Right cardiac atrium (tissue), 5 donors: Measurements from ENCODE around the gene DENND1C. TPM values are rescaled to one million over a fixed set of nuclear protein-coding genes. Genes with fewer than 3 reads are reported as not detected.

Experiments
- ATAC-seq, 2 donors: fragments of 200-7000 bp; cut with Tn5 transposase; one replicate each; pipeline versions ENCODE4 v1.8.0 to v1.9.1; 2020; ENCODE audit warnings: moderate library complexity in 2 of 2, mild to moderate bottlenecking in 1 of 2
- DNase-seq, 3 donors: peaks; one replicate each; pipeline ENCODE4 v3.0.0-alpha.2; 2020
- H3K27ac ChIP-seq: one replicate; pipeline ENCODE4 v1.5.1; 2013; ENCODE audit warnings: mild to moderate bottlenecking, low read length, control low read depth, moderate library complexity
- H3K27me3 ChIP-seq: one replicate; pipeline ENCODE4 v1.6.1; 2013; ENCODE audit not compliant: control insufficient read depth, insufficient read depth
- H3K4me1 ChIP-seq: one replicate; pipeline ENCODE4 v1.6.1; 2013; ENCODE audit warnings: low read length; ENCODE audit not compliant: control insufficient read depth, insufficient read depth
- H3K4me3 ChIP-seq: one replicate; pipeline ENCODE4 v1.5.1; 2013; ENCODE audit warnings: low read length, control low read depth
- H3K9me3 ChIP-seq: one replicate; pipeline ENCODE4 v1.6.1; 2013; ENCODE audit warnings: low read length; ENCODE audit not compliant: control insufficient read depth
- WGBS: extraction: QIAGEN DNeasy Blood & Tissue Kit; methylation state at CpG from one replicate; pipeline ENCODE4 v1.1.7; 2013; 5-methylcytosine and 5-hydroxymethylcytosine counted together
- intact Hi-C, 4 donors: fragments of 100-400 bp; cut with DNase I; formaldehyde crosslinking; loops; one replicate each; pipeline versions ENCODE4 v1.11.0 to v1.14.0; 2022 to 2023
- polyA plus RNA-seq: library from polyadenylated mRNA; stranded (reverse); fragments of 200-250 nt; gene quantifications from one replicate; pipeline ENCODE4 v1.2.3, GENCODE V29; 2013
- total RNA-seq, 4 donors: library from RNA; stranded (reverse); fragmentation: NEBNext Ultra II Directional; extraction: Animal tissue kit (Norgen Biotek cat#: 25700); gene quantifications; one replicate each; pipeline ENCODE4 v1.2.1, GENCODE V29; 2021
- donor health status: healthy with polysubstance abuse.
- donor health status: DM: no; HTN: yes; CAD: no.
- donor health status: DM: no; HTN: no; CAD: no.
- donor health status: DM: no; HTN: yes; CAD: no; lungs with severe emphysema.
- donor health status: DM: yes; HTN: yes; CAD: no.

DENND1C gene
- total and polyA plus RNA-seq, 5 donors, result 0.54 to 1.9 (median 0.91) TPM

- no peak for DNase-seq
- intact Hi-C loops, result no loop called here
- Histone ChIP-seq H3K9me3 (no peaks in the 10 kb centered on the region), H3K4me1 (no peaks in the 10 kb centered on the region), H3K27me3 (no peaks in the 10 kb centered on the region), H3K4me3 (no peak overlapping the region), H3K27ac (no peak overlapping the region)
- WGBS, result 12% methylated on average over 52 of the region's 52 CpGs
- ATAC-seq, result no peak
Observed at GRCh38 chr19:6475321-6476108, 6.1 kb downstream of the DENND1C start.

- WGBS, result 68% methylated on average over 9 of the region's 9 CpGs
- no peaks in the 10 kb centered on the region for H3K9me3 ChIP-seq
- no peak overlapping the region for H3K27ac ChIP-seq
- no peaks in the 10 kb centered on the region for H3K27me3 ChIP-seq
- no peak for DNase-seq
- no peak overlapping the region for H3K4me3 ChIP-seq
- intact Hi-C loops, result no loop called here
- H3K4me1 ChIP-seq, result no peaks in the 10 kb centered on the region
- no peak for ATAC-seq
Observed at GRCh38 chr19:6473647-6474046, 7.9 kb downstream of the DENND1C start.

- no peak overlapping the region for H3K4me3 ChIP-seq
- H3K27me3 ChIP-seq, result no peaks in the 10 kb centered on the region
- H3K27ac ChIP-seq, result no peak overlapping the region
- no peak for DNase-seq
- WGBS, result 71% methylated on average over 4 of the region's 4 CpGs
- no peaks in the 10 kb centered on the region for H3K4me1 ChIP-seq
- no peaks in the 10 kb centered on the region for H3K9me3 ChIP-seq
- intact Hi-C loops, result no loop called here
- ATAC-seq, result no peak
Observed at GRCh38 chr19:6472713-6473112, 8.9 kb downstream of the DENND1C start.

- intact Hi-C loops, result no loop called here
- H3K27me3 ChIP-seq, result no peaks in the 10 kb centered on the region
- H3K9me3 ChIP-seq, result no peaks in the 10 kb centered on the region
- no peak for ATAC-seq
- WGBS, result 75% methylated on average over 14 of the region's 14 CpGs
- no peak overlapping the region for H3K27ac ChIP-seq
- no peaks in the 10 kb centered on the region for H3K4me1 ChIP-seq
- no peak overlapping the region for H3K4me3 ChIP-seq
- no peak for DNase-seq
Observed at GRCh38 chr19:6471076-6471475, 10.5 kb downstream of the DENND1C start.

- Histone ChIP-seq H3K4me3 (no peak overlapping the region), H3K27me3 (no peaks in the 10 kb centered on the region), H3K9me3 (no peaks in the 10 kb centered on the region), H3K27ac (no peak overlapping the region), H3K4me1 (no peaks in the 10 kb centered on the region)
- no peak for DNase-seq
- WGBS, result 62% methylated on average over 8 of the region's 8 CpGs
- intact Hi-C loops, result no loop called here
- no peak for ATAC-seq
Observed at GRCh38 chr19:6470173-6470572, 11.4 kb downstream of the DENND1C start.

GRCh38 chr19:6467384-6467783 lies 14.2 kb downstream of the DENND1C start:
- no peaks in the 10 kb centered on the region for H3K27me3 ChIP-seq
- no peaks in the 10 kb centered on the region for H3K4me1 ChIP-seq
- no peak for DNase-seq
- intact Hi-C loops, result no loop called here
- H3K27ac ChIP-seq, result no peak overlapping the region
- H3K9me3 ChIP-seq, result no peaks in the 10 kb centered on the region
- WGBS, result 71% methylated on average over 8 of the region's 8 CpGs
- H3K4me3 ChIP-seq, result no peak overlapping the region
- ATAC-seq, result no peak

GRCh38 chr19:6466526-6467248 lies 14.9 kb downstream of the DENND1C start:
- DNase-seq (no peak), ATAC-seq (no peak)
- Histone ChIP-seq H3K4me1 (no peaks in the 10 kb centered on the region), H3K27me3 (no peaks in the 10 kb centered on the region), H3K27ac (no peak overlapping the region), H3K4me3 (no peak overlapping the region), H3K9me3 (no peaks in the 10 kb centered on the region)
- intact Hi-C loops, result no loop called here
- WGBS, result 90% methylated on average over 21 of the region's 21 CpGs

GRCh38 chr19:6465663-6466062 lies 15.9 kb downstream of the DENND1C start:
- ATAC-seq, result no peak
- WGBS, result 86% methylated on average over 8 of the region's 8 CpGs
- DNase-seq, result no peak
- intact Hi-C loops, result no loop called here
- Histone ChIP-seq H3K27me3 (no peaks in the 10 kb centered on the region), H3K4me3 (no peak overlapping the region), H3K27ac (no peak overlapping the region), H3K4me1 (no peaks in the 10 kb centered on the region), H3K9me3 (no peaks in the 10 kb centered on the region)

GRCh38 chr19:6465006-6465405 lies 16.6 kb downstream of the DENND1C start:
- no peaks in the 10 kb centered on the region for H3K4me1 ChIP-seq
- ATAC-seq (no peak), DNase-seq (no peak)
- H3K9me3 ChIP-seq, result no peaks in the 10 kb centered on the region
- H3K4me3 ChIP-seq, result no peak overlapping the region
- 45% methylated on average over 9 of the region's 9 CpGs for WGBS
- H3K27me3 ChIP-seq, result no peaks in the 10 kb centered on the region
- intact Hi-C loops, result no loop called here
- H3K27ac ChIP-seq, result no peak overlapping the region

- no peak for ATAC-seq
- 3% methylated on average over 65 of the region's 65 CpGs for WGBS
- DNase-seq, result no peak
- H3K4me1 ChIP-seq, result no peaks in the 10 kb centered on the region
- H3K4me3 ChIP-seq, result no peak within 1 kb of the TSS
- H3K9me3 ChIP-seq, result no peaks in the 10 kb centered on the region
- H3K27ac ChIP-seq, result no peak within 1 kb of the TSS
- intact Hi-C loops, result no loop called here
- H3K27me3 ChIP-seq, result no peaks in the 10 kb centered on the region
Observed at GRCh38 chr19:6464070-6464873, 17.3 kb downstream of the DENND1C start, which contains the start of gene CRB3. Gene CRB3 (plus strand): TSS chr19:6464271. CDS start chr19:6464702, 431 bp downstream.
